GM12874 (cell line): Measurements from ENCODE around the gene MSI2.

Experiments
- TF ChIP-seq, protein P1 (sequence below): IDR thresholded peaks from 2 replicates; pipeline ENCODE4 v1.5.1; 2011; ENCODE audit warnings: low read depth, mild to moderate bottlenecking, control low read depth, low read length, moderate library complexity; ENCODE audit not compliant: insufficient read depth

MSI2 gene

DNA sequence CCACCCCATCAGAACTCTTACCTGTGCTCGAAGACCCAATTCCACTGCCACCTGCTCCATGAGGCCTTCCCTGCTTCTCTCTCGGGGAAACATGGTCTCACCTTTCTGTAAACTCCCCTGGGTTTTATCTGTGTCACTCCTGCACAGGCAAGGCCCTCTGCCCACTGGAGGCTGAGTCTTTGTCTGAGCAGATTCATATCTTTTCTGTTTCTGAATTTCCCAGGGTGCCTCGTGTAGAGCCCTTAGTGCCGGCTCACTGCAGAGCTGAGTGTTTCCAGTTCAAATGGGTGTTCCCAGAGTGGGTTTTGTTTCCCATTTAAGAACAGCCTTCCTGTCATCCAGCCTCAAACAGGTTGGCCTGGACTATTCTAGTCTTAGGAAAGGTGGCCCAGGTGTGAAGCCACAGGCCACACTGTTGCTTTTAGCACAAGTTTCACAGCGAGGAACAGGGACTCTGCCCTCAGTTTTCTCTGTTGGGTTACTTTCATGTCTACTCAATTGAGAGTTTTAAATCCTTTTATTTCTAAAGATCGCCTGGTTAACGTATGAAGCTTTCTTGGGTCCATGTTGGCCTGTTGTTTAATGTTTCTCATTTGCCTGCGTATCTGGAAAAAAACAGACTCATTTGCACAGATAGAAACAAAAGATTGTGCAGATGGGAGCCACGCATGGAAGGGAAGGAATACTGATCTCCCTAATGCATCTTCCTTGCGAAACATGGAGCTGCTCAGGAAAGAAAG is 228.7 kb downstream of the MSI2 start:
- TF ChIP-seq, protein P1, sequence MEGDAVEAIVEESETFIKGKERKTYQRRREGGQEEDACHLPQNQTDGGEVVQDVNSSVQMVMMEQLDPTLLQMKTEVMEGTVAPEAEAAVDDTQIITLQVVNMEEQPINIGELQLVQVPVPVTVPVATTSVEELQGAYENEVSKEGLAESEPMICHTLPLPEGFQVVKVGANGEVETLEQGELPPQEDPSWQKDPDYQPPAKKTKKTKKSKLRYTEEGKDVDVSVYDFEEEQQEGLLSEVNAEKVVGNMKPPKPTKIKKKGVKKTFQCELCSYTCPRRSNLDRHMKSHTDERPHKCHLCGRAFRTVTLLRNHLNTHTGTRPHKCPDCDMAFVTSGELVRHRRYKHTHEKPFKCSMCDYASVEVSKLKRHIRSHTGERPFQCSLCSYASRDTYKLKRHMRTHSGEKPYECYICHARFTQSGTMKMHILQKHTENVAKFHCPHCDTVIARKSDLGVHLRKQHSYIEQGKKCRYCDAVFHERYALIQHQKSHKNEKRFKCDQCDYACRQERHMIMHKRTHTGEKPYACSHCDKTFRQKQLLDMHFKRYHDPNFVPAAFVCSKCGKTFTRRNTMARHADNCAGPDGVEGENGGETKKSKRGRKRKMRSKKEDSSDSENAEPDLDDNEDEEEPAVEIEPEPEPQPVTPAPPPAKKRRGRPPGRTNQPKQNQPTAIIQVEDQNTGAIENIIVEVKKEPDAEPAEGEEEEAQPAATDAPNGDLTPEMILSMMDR: no peak

DNA sequence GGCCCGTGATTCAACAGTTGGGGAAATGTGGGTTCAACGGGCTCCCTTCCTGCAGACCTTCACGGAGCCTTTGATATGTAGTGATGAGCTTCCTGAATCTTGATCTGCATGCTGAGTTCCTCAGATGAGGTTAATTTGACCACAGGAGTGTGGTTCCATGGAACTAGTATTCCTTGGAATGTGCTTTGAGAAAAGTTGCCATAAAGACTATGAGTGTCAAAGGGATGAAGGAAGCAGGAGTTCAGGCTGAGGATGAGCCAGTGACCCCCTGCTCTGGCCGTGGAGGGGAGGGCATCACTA is 229.2 kb downstream of the MSI2 start:
- TF ChIP-seq, protein P1: no peak

DNA sequence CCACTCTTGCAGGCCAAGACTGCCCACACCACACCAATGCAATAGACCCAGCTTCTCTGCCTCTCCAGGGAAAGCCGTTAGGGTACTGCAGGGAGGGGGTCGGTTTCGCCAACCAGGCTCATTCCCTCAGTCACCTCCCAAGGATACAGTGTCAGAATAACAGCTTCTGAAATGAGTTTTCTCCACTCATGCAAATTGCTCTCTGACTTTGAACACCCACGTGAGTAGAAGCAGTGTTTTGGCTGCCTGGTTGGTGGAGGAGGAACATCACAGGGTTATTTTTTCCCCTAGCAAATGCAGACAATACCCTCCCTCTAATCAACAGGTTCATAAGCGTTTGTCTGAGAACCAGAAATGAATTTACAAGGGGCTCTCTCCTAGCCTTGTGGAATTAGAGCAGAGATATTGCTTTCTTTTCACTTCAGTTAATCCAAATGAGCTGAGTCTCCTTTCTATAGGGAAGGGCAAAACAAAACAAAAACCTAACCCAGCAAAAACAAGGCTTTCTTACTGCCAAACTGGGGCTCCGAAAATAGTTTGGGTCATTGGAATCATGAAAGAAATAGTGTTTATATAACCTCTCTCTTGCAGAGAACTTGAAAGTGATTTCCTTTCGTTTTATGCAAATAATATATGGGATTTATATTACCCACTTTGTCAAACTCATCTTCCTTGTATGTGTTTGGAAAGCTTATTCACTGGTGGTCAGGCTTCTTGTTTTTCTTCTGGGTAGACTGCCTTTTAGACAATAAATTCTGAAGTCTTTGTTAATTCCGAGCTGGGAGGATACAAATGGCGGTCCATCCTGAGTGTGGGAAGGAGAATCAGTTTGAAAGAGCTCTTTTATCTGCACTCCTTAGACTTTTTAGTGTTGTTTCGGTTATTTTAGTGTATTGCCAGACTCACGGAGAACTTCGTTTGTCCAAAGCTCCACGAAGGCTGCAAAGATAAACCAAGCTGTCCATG is 229.9 kb downstream of the MSI2 start:
- TF ChIP-seq, protein P1: no peak

DNA sequence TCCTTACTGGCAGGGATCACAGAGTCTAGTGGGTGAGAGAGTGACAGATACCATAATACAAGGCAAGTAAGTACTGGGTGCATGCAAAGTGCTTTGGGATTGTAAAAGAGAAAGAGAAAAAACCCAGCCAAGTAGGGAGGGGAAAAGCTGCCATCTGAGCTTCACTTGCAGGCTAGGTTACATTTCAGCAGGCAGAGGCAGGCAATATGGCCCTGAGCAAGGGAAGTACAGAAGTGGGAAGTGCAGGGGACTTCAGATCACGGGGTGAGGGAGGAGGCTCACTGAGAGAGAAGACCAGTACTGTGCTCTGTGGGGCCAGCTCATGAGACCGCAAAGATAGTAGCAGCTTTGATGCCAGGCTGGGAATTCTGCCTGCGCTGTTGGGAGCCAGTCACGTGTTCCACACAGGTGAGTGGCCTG is 230.6 kb downstream of the MSI2 start:
- TF ChIP-seq, protein P1: no peak

DNA sequence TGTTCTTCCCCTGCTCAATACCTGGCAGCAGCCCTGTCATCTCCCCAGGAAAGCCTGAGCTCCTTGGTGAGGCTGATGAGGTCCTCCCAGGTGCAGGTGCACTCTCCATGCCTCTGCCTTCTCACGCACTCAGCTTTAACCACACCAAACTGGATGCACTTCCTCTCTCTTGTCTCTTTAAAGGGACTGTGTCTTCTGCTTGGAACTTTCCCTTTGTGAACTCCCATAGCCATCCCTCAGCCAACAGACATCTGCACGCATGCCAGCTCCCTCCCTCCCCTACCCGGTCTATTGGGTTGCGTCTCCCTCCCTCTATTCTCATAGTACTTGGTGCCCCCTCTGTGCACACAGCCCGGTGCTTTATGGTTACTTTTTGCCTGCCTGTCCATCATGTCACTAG is 231.2 kb downstream of the MSI2 start:
- TF ChIP-seq, protein P1: no peak

DNA sequence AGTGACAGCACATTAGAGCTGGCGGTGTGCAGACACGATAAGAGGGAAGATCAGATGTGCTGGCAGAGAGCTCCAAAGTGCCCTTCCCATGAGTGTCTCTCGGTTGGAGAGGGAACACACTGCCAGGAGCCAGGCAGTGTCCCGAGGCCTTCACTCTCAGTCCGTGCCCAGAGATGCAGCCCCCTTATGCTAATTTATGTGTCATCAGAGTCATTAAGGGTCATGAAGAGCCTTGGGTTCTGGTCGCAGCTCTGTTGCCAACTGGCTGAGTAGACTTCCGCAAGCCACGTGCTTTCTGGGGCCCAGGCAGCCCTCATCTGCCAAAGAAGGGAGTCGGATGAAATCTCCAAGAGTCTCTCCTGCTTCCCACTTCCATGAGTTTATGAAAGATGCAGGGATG is 232.5 kb downstream of the MSI2 start:
- TF ChIP-seq, protein P1: no peak

DNA sequence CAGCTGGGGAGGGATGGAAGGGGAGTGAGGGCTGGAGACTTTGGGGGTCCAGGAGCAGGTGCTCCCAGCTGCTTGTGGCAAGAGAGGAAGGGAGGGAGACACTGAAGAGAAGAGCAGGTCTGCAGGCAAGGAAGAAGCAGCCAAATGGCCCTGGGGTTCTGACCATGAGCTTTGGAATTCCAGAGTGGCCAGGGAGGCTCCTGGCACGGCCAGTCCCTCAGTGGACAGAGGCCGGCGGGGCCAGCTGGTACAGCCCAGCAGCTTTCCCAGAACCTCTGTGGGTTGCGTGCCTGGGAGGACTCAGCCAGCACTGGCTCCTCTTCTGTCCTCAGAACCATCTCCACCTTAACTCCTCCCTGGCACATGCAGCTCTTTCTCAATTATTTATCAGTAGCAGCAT is 233.0 kb downstream of the MSI2 start:
- TF ChIP-seq, protein P1: no peak
